GM12891 (cell line): Measurements from ENCODE around the gene LRTM1.

ENCODE experiments used
- DNase-seq: peaks from one replicate; pipeline ENCODE4 v3.0.0; 2011; ENCODE audit warnings: low spot score; ENCODE audit not compliant: insufficient read length
- FAIRE-seq: peaks from 2 replicates; lab custom pipeline; 2011; peaks lifted over from hg19 to GRCh38; lab: Jason Lieb, UNC
- PAX5 ChIP-seq: IDR thresholded peaks from 2 replicates; pipeline ENCODE4 v1.6.1; 2011; ENCODE audit warnings: low read length, moderate library complexity, mild to moderate bottlenecking; ENCODE audit not compliant: insufficient read depth, severe bottlenecking
- POLR2A ChIP-seq: IDR thresholded peaks from 2 replicates; pipeline ENCODE4 v1.6.1; 2011; ENCODE audit warnings: low read depth, low read length, control low read depth
- POLR2AphosphoS5 ChIP-seq: IDR thresholded peaks from 2 replicates; pipeline ENCODE4 v1.6.1; 2011; ENCODE audit warnings: low read depth, low read length, control low read depth
- POU2F2 ChIP-seq: IDR thresholded peaks from 2 replicates; pipeline ENCODE4 v1.6.1; 2011; ENCODE audit warnings: low read depth, mild to moderate bottlenecking, control low read depth, low read length, moderate library complexity
- SPI1 ChIP-seq: IDR thresholded peaks from 2 replicates; pipeline ENCODE4 v1.6.1; 2011; ENCODE audit warnings: low read depth, low read length, control low read depth
- TAF1 ChIP-seq: IDR thresholded peaks from 2 replicates; pipeline ENCODE4 v1.6.1; 2011; ENCODE audit warnings: low read depth, low read length, control low read depth

Gene LRTM1

GRCh38 chr3:54900838-54901591 is 26.8 kb downstream of the LRTM1 start:
- DNase-seq (no peak), FAIRE-seq (no peak)
- TF ChIP-seq SPI1 (no peak), POLR2A (no peak), POLR2AphosphoS5 (no peak), TAF1 (no peak), PAX5 (no peak), POU2F2 (no peak)

- DNase-seq (no peak), FAIRE-seq (no peak)
- no peak for TF ChIP-seq POLR2AphosphoS5
Observed at GRCh38 chr3:54899273-54899672, 28.6 kb downstream of the LRTM1 start.

- DNase-seq = no peak
- no peak for FAIRE-seq
Observed at GRCh38 chr3:54897028-54897711, 30.7 kb downstream of the LRTM1 start.

GRCh38 chr3:54895613-54896012 is 32.2 kb downstream of the LRTM1 start:
- TF ChIP-seq TAF1 = no peak
- TF ChIP-seq POU2F2 = no peak
- no peak for TF ChIP-seq POLR2A
- no peak for TF ChIP-seq POLR2AphosphoS5
- no peak for TF ChIP-seq PAX5
- TF ChIP-seq SPI1 = no peak
- DNase-seq = no peak
- no peak for FAIRE-seq

More at GRCh38 chr3:54897028-54897711, 30.7 kb downstream of the LRTM1 start:
- TF ChIP-seq POU2F2 (no peak), POLR2A (no peak), TAF1 (no peak), SPI1 (no peak), PAX5 (no peak), POLR2AphosphoS5 (no peak)

GRCh38 chr3:54892168-54892567 is 35.7 kb downstream of the LRTM1 start:
- TF ChIP-seq POU2F2 (no peak), SPI1 (no peak), POLR2A (no peak), TAF1 (no peak), PAX5 (no peak), POLR2AphosphoS5 (no peak)
- FAIRE-seq (no peak), DNase-seq (no peak)

GRCh38 chr3:54891540-54891897 is 36.3 kb downstream of the LRTM1 start:
- FAIRE-seq (no peak), DNase-seq (no peak)
- TF ChIP-seq POU2F2 (no peak), PAX5 (no peak), POLR2A (no peak), TAF1 (no peak), SPI1 (no peak)

GRCh38 chr3:54889731-54890130 is 38.1 kb downstream of the LRTM1 start:
- DNase-seq (no peak), FAIRE-seq (no peak)
- TF ChIP-seq TAF1 (no peak), POLR2A (no peak), SPI1 (no peak), POLR2AphosphoS5 (no peak), PAX5 (no peak), POU2F2 (no peak)

GRCh38 chr3:54888873-54889272 is 39.0 kb downstream of the LRTM1 start:
- DNase-seq = no peak
- FAIRE-seq = no peak
- no peak for TF ChIP-seq POU2F2
- no peak for TF ChIP-seq PAX5
- TF ChIP-seq POLR2A = no peak
- TF ChIP-seq TAF1 = no peak
- no peak for TF ChIP-seq SPI1
- no peak for TF ChIP-seq POLR2AphosphoS5

GRCh38 chr3:54888162-54888561 is 39.7 kb downstream of the LRTM1 start:
- TF ChIP-seq TAF1 (no peak), PAX5 (no peak), POU2F2 (no peak), SPI1 (no peak), POLR2AphosphoS5 (no peak), POLR2A (no peak)
- FAIRE-seq = no peak
- DNase-seq = no peak

- no peak for FAIRE-seq
- TF ChIP-seq POLR2A = no peak
- TF ChIP-seq POU2F2 = no peak
- no peak for TF ChIP-seq POLR2AphosphoS5
- no peak for TF ChIP-seq SPI1
- TF ChIP-seq PAX5 = no peak
- TF ChIP-seq TAF1 = no peak
- DNase-seq = no peak
Observed at GRCh38 chr3:54882129-54882833, 45.6 kb downstream of the LRTM1 start.
